NCI-H446 (cell line): ENCODE results near the gene CCDC192.

Source experiments
- DNase-seq, 2 experiments: peaks; one replicate each; lab custom pipeline; 2025; lab: John Stamatoyannopoulos, UW

CCDC192 gene

GRCh38 chr5:127981498-127981897 is 278.3 kb downstream of the CCDC192 start:
- no peak for DNase-seq

- DNase-seq: no peak
Measured at GRCh38 chr5:127985811-127986325, 282.7 kb downstream of the CCDC192 start.

GRCh38 chr5:127987354-127988145 is 284.4 kb downstream of the CCDC192 start:
- DNase-seq: no peak

- no peak for DNase-seq
Measured at GRCh38 chr5:127988146-127988760, 285.1 kb downstream of the CCDC192 start.
